ENCODE measurements around the gene AP1S2. TPM values are rescaled to one million over a fixed set of nuclear protein-coding genes. Genes with fewer than 3 reads are reported as not detected.

AP1S2 gene
- total and polyA plus RNA-seq, 10 of the 15 experiments (the other 5 are each of a cell fraction or from before 2014, with no cell fraction given), result 25.6 to 105 (median 50.7) TPM

- TF ChIP-seq JUND (IDR thresholded peaks at IDR 0.05; ENCODE audit: low read depth, low read length) (no peak), SIN3A (IDR thresholded peaks at IDR 0.05; ENCODE audit: low read depth, low read length) (peak; percentile 65; the same call in 1 of the 2 replicates), BCL11A (IDR thresholded peaks at IDR 0.05; ENCODE audit: low read depth, low read length) (0 out of 2 replicates have a peak, but pooled peaks have one; percentile 3), JUNB (IDR thresholded peaks at IDR 0.05) (0 out of 2 replicates have a peak, but pooled peaks have one; percentile 10), STAT3 (IDR thresholded peaks at IDR 0.05; ENCODE audit: low read depth, low read length) (no peak), SIX5 (IDR thresholded peaks at IDR 0.05; ENCODE audit: low read depth, low read length, severe bottlenecking) (no peak), PML (IDR thresholded peaks at IDR 0.05; ENCODE audit: low read length) (peak; percentile 82), ZNF687 (IDR thresholded peaks at IDR 0.05) (no peak), YBX1 (IDR thresholded peaks at IDR 0.05) (no peak), ZBTB33 (IDR thresholded peaks at IDR 0.05) (no peak), FOS (IDR thresholded peaks at IDR 0.05; ENCODE audit: borderline replicate concordance, extremely low read depth, insufficient read length) (no peak), NFIC (IDR thresholded peaks at IDR 0.05; ENCODE audit: low read depth, low read length) (no peak), MAX (IDR thresholded peaks at IDR 0.05; ENCODE audit: low read depth, low read length) (0 out of 2 replicates have a peak, but pooled peaks have one; percentile 15), MYB (IDR thresholded peaks at IDR 0.05; ENCODE audit: borderline replicate concordance, low read depth, low read length) (no peak), BHLHE40 (IDR thresholded peaks at IDR 0.05; ENCODE audit: borderline replicate concordance in 1 of 2, low read depth in 2 of 2, low read length in 1 of 2) (peak; percentile 38 to 89; a peak in 3 of 4 replicates), KLF5 (IDR thresholded peaks at IDR 0.05; ENCODE audit: partially characterized antibody) (no peak), MEF2B (IDR thresholded peaks at IDR 0.05; ENCODE audit: partially characterized antibody, poor library complexity, severe bottlenecking) (no peak), MTA3 (IDR thresholded peaks at IDR 0.05; ENCODE audit: borderline replicate concordance, low read length) (no peak)
- TF ChIP-seq, protein P1, sequence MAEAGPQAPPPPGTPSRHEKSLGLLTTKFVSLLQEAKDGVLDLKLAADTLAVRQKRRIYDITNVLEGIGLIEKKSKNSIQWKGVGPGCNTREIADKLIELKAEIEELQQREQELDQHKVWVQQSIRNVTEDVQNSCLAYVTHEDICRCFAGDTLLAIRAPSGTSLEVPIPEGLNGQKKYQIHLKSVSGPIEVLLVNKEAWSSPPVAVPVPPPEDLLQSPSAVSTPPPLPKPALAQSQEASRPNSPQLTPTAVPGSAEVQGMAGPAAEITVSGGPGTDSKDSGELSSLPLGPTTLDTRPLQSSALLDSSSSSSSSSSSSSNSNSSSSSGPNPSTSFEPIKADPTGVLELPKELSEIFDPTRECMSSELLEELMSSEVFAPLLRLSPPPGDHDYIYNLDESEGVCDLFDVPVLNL (IDR thresholded peaks at IDR 0.05; ENCODE audit: low read depth, low read length), result no peak
- TF ChIP-seq, protein P2, sequence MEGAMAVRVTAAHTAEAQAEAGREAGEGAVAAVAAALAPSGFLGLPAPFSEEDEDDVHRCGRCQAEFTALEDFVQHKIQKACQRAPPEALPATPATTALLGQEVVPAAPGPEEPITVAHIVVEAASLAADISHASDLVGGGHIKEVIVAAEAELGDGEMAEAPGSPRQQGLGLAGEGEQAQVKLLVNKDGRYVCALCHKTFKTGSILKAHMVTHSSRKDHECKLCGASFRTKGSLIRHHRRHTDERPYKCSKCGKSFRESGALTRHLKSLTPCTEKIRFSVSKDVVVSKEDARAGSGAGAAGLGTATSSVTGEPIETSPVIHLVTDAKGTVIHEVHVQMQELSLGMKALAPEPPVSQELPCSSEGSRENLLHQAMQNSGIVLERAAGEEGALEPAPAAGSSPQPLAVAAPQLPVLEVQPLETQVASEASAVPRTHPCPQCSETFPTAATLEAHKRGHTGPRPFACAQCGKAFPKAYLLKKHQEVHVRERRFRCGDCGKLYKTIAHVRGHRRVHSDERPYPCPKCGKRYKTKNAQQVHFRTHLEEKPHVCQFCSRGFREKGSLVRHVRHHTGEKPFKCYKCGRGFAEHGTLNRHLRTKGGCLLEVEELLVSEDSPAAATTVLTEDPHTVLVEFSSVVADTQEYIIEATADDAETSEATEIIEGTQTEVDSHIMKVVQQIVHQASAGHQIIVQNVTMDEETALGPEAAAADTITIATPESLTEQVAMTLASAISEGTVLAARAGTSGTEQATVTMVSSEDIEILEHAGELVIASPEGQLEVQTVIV (IDR thresholded peaks at IDR 0.05; ENCODE audit: borderline replicate concordance, partially characterized antibody), result no peak
These were observed 64.4 kb downstream of the AP1S2 start, which contains the start of gene ZRSR2 (continued) for GRCh38 chrX:15789979-15790768.

Data from GM12878 (cell line).